HL-60 (cell line): ENCODE data around the gene CYB5R2.
"Not testable (repeated sequence)": the region's sequence is repeated elsewhere in the genome, so short reads cannot be mapped to it uniquely, and the experiment has no call there.

Experiments used
- DNase-seq, 2 experiments: peaks; one replicate each; pipeline ENCODE4 v3.0.0-alpha.2; 2010 to 2020; ENCODE audit warnings: low read depth in 1 of 2, low spot score in 1 of 2
- H3K27ac ChIP-seq: fragments of 250-450 bp; sonication (Bioruptor Pico); replicated peaks from 2 replicates; pipeline ENCODE4 v1.5.1; 2020; ENCODE audit warnings: mild to moderate bottlenecking, moderate library complexity
- H3K27me3 ChIP-seq: fragments of 250-450 bp; sonication (Bioruptor Pico); 2 replicates; pipeline ENCODE4 v1.5.1; 2021; ENCODE audit warnings: mild to moderate bottlenecking, moderate library complexity; ENCODE audit not compliant: insufficient read depth, poor library complexity, severe bottlenecking
- H3K4me3 ChIP-seq: replicated peaks from 2 replicates; pipeline ENCODE4 v1.5.1; 2011; ENCODE audit warnings: mild to moderate bottlenecking, control low read depth, low read length; ENCODE audit not compliant: insufficient read depth
- GABPA ChIP-seq: IDR thresholded peaks from 2 replicates; pipeline ENCODE4 v1.6.1; 2012; ENCODE audit warnings: low read depth
- POLR2AphosphoS5 ChIP-seq: IDR thresholded peaks from 2 replicates; pipeline ENCODE4 v1.6.1; 2012; ENCODE audit warnings: low read depth
- SPI1 ChIP-seq: IDR thresholded peaks from 2 replicates; pipeline ENCODE4 v1.6.1; 2012; ENCODE audit warnings: low read depth, mild to moderate bottlenecking, borderline replicate concordance
- TF ChIP-seq, protein P1 (sequence below): IDR thresholded peaks from one replicate; pipeline ENCODE4 v1.5.1; 2011; ENCODE audit warnings: low read length, control low read depth, inconsistent platforms; ENCODE audit not compliant: insufficient read depth
- TF ChIP-seq, protein P2 (sequence below): IDR thresholded peaks from 2 replicates; pipeline ENCODE4 v1.6.1; 2012; ENCODE audit warnings: low read depth; ENCODE audit not compliant: insufficient replicate concordance

CYB5R2 gene

GRCh38 chr11:7666292-7666866 is 6.9 kb downstream of the CYB5R2 start:
- TF ChIP-seq POLR2AphosphoS5 = no peak
- TF ChIP-seq, protein P1, sequence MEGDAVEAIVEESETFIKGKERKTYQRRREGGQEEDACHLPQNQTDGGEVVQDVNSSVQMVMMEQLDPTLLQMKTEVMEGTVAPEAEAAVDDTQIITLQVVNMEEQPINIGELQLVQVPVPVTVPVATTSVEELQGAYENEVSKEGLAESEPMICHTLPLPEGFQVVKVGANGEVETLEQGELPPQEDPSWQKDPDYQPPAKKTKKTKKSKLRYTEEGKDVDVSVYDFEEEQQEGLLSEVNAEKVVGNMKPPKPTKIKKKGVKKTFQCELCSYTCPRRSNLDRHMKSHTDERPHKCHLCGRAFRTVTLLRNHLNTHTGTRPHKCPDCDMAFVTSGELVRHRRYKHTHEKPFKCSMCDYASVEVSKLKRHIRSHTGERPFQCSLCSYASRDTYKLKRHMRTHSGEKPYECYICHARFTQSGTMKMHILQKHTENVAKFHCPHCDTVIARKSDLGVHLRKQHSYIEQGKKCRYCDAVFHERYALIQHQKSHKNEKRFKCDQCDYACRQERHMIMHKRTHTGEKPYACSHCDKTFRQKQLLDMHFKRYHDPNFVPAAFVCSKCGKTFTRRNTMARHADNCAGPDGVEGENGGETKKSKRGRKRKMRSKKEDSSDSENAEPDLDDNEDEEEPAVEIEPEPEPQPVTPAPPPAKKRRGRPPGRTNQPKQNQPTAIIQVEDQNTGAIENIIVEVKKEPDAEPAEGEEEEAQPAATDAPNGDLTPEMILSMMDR = no peak
- TF ChIP-seq GABPA = no peak
- TF ChIP-seq SPI1 = no peak
- H3K4me3 ChIP-seq = no peak overlapping the region
- no peaks in the 10 kb centered on the region for H3K27me3 ChIP-seq
- H3K27ac ChIP-seq = no peak overlapping the region
- DNase-seq = no peak

DNA sequence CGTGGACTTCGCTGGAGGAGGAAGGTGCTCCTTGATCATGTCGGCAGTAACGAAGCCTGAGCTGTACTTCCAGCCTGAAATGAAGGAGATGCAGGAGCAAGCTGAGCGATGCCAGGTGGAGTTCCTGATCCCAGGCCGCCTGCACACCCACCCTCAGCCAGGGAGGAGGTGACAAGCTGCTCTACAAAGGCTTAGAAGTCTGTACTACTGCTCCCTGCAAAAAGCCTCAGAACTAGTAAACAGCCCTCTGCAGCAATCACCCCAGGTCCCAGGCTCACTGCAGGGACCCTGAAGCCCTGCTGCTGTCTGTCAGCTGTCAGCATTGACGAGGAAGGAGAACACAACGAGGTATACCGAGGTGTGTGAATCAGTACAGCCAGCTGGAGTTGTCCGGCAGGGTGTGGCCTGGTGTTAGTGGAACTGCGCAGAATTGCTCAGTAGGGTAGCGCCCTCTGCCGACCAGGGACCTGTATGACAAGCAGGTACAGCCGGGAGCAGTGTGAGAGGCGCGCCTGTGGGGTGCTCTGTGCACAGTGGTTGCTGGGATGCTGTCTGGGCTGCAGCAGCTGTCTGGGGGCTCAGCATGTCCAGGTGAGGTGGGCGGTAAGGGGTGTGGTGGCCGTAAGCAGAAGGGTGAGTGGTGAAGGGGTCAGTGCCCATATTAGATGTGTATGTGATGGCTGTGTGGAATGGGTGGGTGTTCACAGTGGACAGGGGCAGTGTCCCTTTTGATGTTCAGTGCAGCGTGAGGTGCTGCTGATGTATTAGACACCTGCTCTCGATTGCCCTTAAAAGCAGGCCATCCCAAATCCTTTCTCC is 7.6 kb downstream of the CYB5R2 start:
- no peak overlapping the region for H3K27ac ChIP-seq
- no peaks in the 10 kb centered on the region for H3K27me3 ChIP-seq
- no peak overlapping the region for H3K4me3 ChIP-seq
- peak; percentile 48 to 84 for DNase-seq
- TF ChIP-seq, protein P1 = peak; percentile 87
- TF ChIP-seq GABPA = no peak

- H3K27ac ChIP-seq = no peak overlapping the region
- H3K27me3 ChIP-seq = no peaks in the 10 kb centered on the region
- no peak for TF ChIP-seq POLR2AphosphoS5
- TF ChIP-seq, protein P2, sequence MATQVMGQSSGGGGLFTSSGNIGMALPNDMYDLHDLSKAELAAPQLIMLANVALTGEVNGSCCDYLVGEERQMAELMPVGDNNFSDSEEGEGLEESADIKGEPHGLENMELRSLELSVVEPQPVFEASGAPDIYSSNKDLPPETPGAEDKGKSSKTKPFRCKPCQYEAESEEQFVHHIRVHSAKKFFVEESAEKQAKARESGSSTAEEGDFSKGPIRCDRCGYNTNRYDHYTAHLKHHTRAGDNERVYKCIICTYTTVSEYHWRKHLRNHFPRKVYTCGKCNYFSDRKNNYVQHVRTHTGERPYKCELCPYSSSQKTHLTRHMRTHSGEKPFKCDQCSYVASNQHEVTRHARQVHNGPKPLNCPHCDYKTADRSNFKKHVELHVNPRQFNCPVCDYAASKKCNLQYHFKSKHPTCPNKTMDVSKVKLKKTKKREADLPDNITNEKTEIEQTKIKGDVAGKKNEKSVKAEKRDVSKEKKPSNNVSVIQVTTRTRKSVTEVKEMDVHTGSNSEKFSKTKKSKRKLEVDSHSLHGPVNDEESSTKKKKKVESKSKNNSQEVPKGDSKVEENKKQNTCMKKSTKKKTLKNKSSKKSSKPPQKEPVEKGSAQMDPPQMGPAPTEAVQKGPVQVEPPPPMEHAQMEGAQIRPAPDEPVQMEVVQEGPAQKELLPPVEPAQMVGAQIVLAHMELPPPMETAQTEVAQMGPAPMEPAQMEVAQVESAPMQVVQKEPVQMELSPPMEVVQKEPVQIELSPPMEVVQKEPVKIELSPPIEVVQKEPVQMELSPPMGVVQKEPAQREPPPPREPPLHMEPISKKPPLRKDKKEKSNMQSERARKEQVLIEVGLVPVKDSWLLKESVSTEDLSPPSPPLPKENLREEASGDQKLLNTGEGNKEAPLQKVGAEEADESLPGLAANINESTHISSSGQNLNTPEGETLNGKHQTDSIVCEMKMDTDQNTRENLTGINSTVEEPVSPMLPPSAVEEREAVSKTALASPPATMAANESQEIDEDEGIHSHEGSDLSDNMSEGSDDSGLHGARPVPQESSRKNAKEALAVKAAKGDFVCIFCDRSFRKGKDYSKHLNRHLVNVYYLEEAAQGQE = no peak
- no peak for TF ChIP-seq SPI1
- TF ChIP-seq GABPA = no peak
- TF ChIP-seq, protein P1 = no peak
- H3K4me3 ChIP-seq = no peak overlapping the region
- DNase-seq = no peak
Observed at GRCh38 chr11:7664867-7665266, 8.4 kb downstream of the CYB5R2 start.

GRCh38 chr11:7663531-7663930 is 9.8 kb downstream of the CYB5R2 start:
- H3K27me3 ChIP-seq, H3K27ac ChIP-seq, H3K4me3 ChIP-seq, DNase-seq: not testable (repeated sequence)

DNA sequence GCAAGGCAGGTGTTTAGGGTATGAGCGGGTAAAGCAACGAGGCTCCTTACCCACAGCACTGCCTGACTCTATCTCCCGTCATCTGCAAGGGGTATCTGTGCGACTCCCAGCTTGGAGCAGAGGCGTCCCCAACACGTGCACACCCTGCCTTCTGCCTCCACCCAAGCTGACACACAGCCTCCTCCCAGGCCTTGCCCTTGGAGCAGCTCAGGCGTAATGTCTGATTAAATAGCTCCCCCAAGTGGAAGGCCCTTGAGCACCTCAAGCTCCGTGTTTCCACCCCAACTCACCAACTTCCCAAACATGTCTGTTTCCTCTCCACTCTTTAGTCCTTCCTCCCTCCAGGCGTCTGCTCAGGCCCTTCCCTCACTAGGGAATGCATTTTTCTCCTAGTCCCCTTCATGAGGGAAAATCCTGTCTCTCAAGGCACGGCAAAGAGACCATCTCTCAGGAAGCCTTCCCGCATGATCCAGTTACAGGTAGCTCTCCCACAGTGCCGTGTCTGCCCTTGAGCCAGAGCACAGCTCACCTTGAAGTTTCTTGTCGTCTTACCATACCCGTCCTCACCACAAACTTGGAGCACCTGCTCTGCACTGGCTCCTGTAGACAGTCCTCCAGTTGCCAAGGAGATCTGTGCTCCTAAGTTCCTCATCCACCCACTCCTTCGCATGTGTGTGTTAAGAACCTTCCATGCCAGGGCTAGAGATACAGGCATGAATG is 15.8 kb downstream of the CYB5R2 start:
- TF ChIP-seq GABPA (no peak), SPI1 (no peak), POLR2AphosphoS5 (no peak)
- TF ChIP-seq, protein P1 = peak; percentile 72
- TF ChIP-seq, protein P2 = no peak
- H3K4me3 ChIP-seq = no peak overlapping the region
- no peaks in the 10 kb centered on the region for H3K27me3 ChIP-seq
- no peak overlapping the region for H3K27ac ChIP-seq
- DNase-seq = peak; percentile 36 to 67
